Fibroblast of lung (primary cell): ENCODE measurements around the gene TLR1. TPM values are rescaled to one million over a fixed set of nuclear protein-coding genes. Genes with fewer than 3 reads are reported as not detected.

Source experiments
- DNase-seq, 2 donors: peaks; one replicate each; pipeline versions ENCODE4 v3.0.0 to v3.0.0-alpha.2; 2010; ENCODE audit warnings: low read depth in 2 of 2
- H2AFZ ChIP-seq: 2 replicates; pipeline ENCODE4 v1.5.1; 2012; ENCODE audit warnings: low read length, control low read depth, inconsistent platforms
- H3K27ac ChIP-seq: 2 replicates; pipeline ENCODE4 v1.5.1; 2011; ENCODE audit warnings: low read length, control low read depth; ENCODE audit not compliant: insufficient read depth
- H3K27me3 ChIP-seq: 2 replicates; pipeline ENCODE4 v1.5.1; 2011; ENCODE audit warnings: mild to moderate bottlenecking, low read length; ENCODE audit not compliant: control insufficient read depth, insufficient read depth
- H3K36me3 ChIP-seq: 2 replicates; pipeline ENCODE4 v1.5.1; 2011; ENCODE audit warnings: low read length; ENCODE audit not compliant: control insufficient read depth, insufficient read depth
- H3K4me1 ChIP-seq: 2 replicates; pipeline ENCODE4 v1.5.1; 2011; ENCODE audit warnings: low read length; ENCODE audit not compliant: control insufficient read depth, insufficient read depth; ENCODE audit errors: extremely low read depth
- H3K4me2 ChIP-seq: 2 replicates; pipeline ENCODE4 v1.5.1; 2011; ENCODE audit warnings: low read length, control low read depth; ENCODE audit not compliant: insufficient read depth; ENCODE audit errors: extremely low read depth
- H3K4me3 ChIP-seq, 4 experiments: fragments of 200-600 bp in 1 of 4; sonication (generic) in 1 of 4; replicated peaks in 1 of 4; 2 replicates each; pipeline ENCODE4 v1.5.1; 2011 to 2016; ENCODE audit warnings: low read length in 4 of 4, low read depth in 3 of 4, mild to moderate bottlenecking in 3 of 4, control low read depth in 2 of 4, inconsistent platforms in 1 of 4, mixed read lengths in 1 of 4; ENCODE audit not compliant: insufficient read depth in 1 of 4; ENCODE audit errors: control extremely low read depth in 1 of 4
- H3K79me2 ChIP-seq: 2 replicates; pipeline ENCODE4 v1.5.1; 2012; ENCODE audit warnings: mild to moderate bottlenecking, low read length, inconsistent platforms; ENCODE audit not compliant: control insufficient read depth, insufficient read depth
- H3K9ac ChIP-seq: 2 replicates; pipeline ENCODE4 v1.5.1; 2011; ENCODE audit warnings: mild to moderate bottlenecking, low read length, control low read depth; ENCODE audit not compliant: insufficient read depth
- H3K9me3 ChIP-seq: 2 replicates; pipeline ENCODE4 v1.5.1; 2012; ENCODE audit warnings: low read depth, low read length; ENCODE audit not compliant: control insufficient read depth, insufficient read depth
- H4K20me1 ChIP-seq: 2 replicates; pipeline ENCODE4 v1.5.1; 2011; ENCODE audit warnings: low read length; ENCODE audit not compliant: control insufficient read depth, insufficient read depth; ENCODE audit errors: extremely low read depth
- EZH2 ChIP-seq: IDR thresholded peaks from 2 replicates; pipeline ENCODE4 v1.5.1; 2012; ENCODE audit warnings: low read length, control low read depth, mild to moderate bottlenecking; ENCODE audit errors: missing control alignments
- polyA plus RNA-seq, 2 donors: library from polyadenylated mRNA; depleted of rRNA in 1 of 2; stranded (reverse) in 1 of 2; unstranded in 1 of 2; fragments of >200 nt; gene quantifications; 2 replicates each; pipeline ENCODE4 v1.2.1, GENCODE V29; 2011 to 2012; ENCODE audit warnings: missing spikeins in 1 of 2
- total RNA-seq: library from RNA; depleted of rRNA; stranded (reverse); fragments of >200 nt; gene quantifications from 2 replicates; pipeline ENCODE4 v1.2.1, GENCODE V29; 2014
- TF ChIP-seq, protein P1 (sequence below), 2 donors: IDR thresholded peaks in 1 of 2; conservative IDR thresholded peaks in 1 of 2; 1 replicate in 1 of 2; 2 replicates in 1 of 2; pipeline ENCODE4 v1.5.1; 2011 to 2012; ENCODE audit warnings: low read length in 2 of 2, control low read depth in 1 of 2, inconsistent platforms in 1 of 2, low read depth in 1 of 2, mild to moderate bottlenecking in 1 of 2

The TLR1 gene
- total and polyA plus RNA-seq, 2 donors (not counting 1 experiment from before 2014, with no cell fraction given) = 0.77 to 1.7 TPM

DNA sequence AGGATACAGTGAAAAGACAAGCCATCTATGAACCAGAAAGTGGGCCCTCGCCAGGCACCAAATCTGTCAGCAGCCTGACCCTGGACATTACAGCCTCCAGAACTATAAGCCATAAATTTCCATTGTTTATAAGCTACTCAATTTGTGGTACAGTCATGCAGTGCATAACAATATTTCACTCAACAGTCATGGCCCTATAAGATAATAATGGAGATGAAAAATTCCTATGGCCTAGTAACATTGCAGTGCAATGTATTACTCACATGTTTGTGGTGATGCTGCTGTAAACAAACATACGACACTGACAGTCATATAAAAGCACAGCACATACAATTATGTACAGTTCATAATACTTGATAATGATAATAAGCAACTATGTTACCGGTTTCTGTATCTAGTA is 17.1 kb upstream of the TLR1 start:
- Histone ChIP-seq H3K4me1 (no peaks in the 10 kb centered on the region), H4K20me1 (no peaks in the 10 kb centered on the region), H3K36me3 (no peaks in the 10 kb centered on the region), H3K4me3 (no peak overlapping the region), H3K9me3 (no peaks in the 10 kb centered on the region), H3K79me2 (no peaks in the 10 kb centered on the region), H3K9ac (no peak overlapping the region), H2AFZ (no peak overlapping the region), H3K27me3 (no peaks in the 10 kb centered on the region), H3K27ac (no peak overlapping the region), H3K4me2 (no peak overlapping the region)
- no peak for TF ChIP-seq EZH2
- TF ChIP-seq, protein P1, sequence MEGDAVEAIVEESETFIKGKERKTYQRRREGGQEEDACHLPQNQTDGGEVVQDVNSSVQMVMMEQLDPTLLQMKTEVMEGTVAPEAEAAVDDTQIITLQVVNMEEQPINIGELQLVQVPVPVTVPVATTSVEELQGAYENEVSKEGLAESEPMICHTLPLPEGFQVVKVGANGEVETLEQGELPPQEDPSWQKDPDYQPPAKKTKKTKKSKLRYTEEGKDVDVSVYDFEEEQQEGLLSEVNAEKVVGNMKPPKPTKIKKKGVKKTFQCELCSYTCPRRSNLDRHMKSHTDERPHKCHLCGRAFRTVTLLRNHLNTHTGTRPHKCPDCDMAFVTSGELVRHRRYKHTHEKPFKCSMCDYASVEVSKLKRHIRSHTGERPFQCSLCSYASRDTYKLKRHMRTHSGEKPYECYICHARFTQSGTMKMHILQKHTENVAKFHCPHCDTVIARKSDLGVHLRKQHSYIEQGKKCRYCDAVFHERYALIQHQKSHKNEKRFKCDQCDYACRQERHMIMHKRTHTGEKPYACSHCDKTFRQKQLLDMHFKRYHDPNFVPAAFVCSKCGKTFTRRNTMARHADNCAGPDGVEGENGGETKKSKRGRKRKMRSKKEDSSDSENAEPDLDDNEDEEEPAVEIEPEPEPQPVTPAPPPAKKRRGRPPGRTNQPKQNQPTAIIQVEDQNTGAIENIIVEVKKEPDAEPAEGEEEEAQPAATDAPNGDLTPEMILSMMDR (conservative IDR thresholded peaks at IDR 0.05 in 1 of 2, IDR thresholded peaks at IDR 0.05 in 1 of 2; ENCODE audit: low read depth in 1 of 2, low read length in 2 of 2) = no peak
- peak in 1 of 2 donors; percentile 35 for DNase-seq

DNA sequence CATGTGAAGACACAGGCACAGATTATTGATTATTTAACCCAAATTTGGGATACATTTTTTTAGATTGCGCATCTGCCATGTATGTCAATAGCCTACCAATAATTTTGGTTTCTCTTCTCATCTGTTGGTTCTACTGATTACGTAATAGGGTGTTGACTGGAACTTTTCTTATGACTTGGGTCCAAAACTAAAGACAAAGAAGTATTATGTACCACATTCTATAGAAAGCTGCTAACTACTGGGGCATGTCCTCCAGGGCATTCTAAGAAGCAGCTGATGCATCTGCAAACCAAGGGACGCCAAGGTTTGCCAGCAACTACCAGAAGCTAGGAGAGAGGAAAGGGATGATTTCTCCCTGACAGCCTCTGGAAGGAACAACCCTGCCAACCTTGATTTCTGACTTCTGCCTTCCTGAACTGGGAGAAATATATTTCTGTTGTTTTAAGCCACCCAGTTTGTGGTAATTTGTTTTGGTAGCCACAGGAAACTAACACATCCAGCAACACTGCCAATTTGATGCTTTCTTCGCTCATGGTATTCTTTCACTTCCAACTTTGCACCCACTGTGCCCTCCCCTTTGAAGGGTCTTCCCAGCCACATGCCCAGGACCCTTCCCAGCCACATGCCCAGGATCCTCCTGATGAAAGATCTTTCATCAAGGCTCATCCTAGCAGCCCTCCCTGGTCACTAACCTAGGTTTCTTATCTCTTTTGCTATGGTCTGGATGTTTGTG is 15.9 kb upstream of the TLR1 start:
- no peak for TF ChIP-seq EZH2
- Histone ChIP-seq H4K20me1 (no peaks in the 10 kb centered on the region), H3K4me2 (no peak overlapping the region), H3K4me3 (no peak overlapping the region), H3K4me1 (no peaks in the 10 kb centered on the region), H3K27ac (no peak overlapping the region), H3K36me3 (no peaks in the 10 kb centered on the region), H3K9ac (no peak overlapping the region), H3K27me3 (no peaks in the 10 kb centered on the region), H3K9me3 (no peaks in the 10 kb centered on the region), H3K79me2 (no peaks in the 10 kb centered on the region), H2AFZ (no peak overlapping the region)
- no peak for DNase-seq

DNA sequence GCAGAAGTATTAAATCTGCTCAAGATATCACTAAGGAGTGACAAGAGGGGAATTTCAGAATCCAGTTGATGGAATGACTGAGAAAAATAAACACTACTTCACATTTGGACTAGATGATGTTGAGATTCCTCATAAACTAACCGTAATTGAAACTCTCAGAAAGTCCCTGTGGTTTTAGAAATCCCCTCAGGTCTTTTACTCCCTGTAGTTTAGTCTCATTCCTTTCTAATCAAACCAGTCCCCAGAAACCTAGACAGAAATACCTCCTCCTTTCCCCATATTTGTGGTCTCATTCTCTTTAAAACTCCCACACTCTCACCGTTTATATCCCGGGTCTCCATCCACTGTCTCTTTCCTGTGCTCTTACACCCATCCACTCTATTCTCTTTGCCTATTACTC is 15.0 kb upstream of the TLR1 start:
- no peak overlapping the region for H3K4me2 ChIP-seq
- peak in 1 of 2 donors; percentile 66 for DNase-seq
- H3K4me1 ChIP-seq = no peaks in the 10 kb centered on the region
- H3K27ac ChIP-seq = no peak overlapping the region
- H4K20me1 ChIP-seq = no peaks in the 10 kb centered on the region
- no peak overlapping the region for H3K4me3 ChIP-seq
- no peak overlapping the region for H3K9ac ChIP-seq
- H2AFZ ChIP-seq = no peak overlapping the region
- TF ChIP-seq EZH2 = no peak
- TF ChIP-seq, protein P1 (conservative IDR thresholded peaks at IDR 0.05 in 1 of 2, IDR thresholded peaks at IDR 0.05 in 1 of 2; ENCODE audit: low read depth in 1 of 2, low read length in 2 of 2) = no peak
- no peaks in the 10 kb centered on the region for H3K36me3 ChIP-seq
- no peaks in the 10 kb centered on the region for H3K27me3 ChIP-seq
- H3K79me2 ChIP-seq = no peaks in the 10 kb centered on the region
- no peaks in the 10 kb centered on the region for H3K9me3 ChIP-seq
